GM18517 (cell line): Measurements from ENCODE around the gene RBM10.

Experiments used
- ATAC-seq: cut with Tn5 transposase; IDR thresholded peaks from one replicate; pipeline ENCODE4 v1.9.1; 2021; ENCODE audit warnings: mild to moderate bottlenecking, moderate library complexity; ENCODE audit not compliant: unreplicated experiment

Gene RBM10

DNA sequence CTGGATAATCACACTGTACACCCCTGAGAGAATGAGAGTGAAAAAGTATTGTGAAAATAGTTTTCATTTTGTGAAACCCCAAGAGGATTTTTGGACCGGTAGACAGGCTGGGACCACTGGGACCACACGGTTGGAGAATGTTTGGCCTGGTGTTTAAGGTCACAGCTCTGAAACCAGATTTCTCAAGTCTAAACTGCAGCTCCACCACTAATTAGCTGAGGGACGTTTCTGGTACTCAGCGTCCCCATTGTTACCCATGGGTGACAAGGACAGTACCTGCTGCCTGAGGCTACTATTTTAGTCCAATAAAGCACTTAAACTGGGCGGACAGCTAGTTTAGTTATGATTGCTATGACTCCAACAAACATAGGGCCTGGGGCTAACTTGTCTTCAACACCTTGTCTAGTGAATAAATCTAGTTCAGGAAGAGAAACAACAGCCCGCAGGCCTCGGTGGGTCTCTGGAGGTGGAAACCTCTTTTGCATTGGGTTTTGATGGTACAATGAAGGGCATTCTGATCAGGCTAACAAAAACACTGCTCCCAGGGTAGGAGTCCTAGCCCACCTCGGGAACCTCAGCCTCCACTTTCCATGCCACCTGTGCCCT lies 87.3 kb downstream of the RBM10 start:
- no peak for ATAC-seq

DNA sequence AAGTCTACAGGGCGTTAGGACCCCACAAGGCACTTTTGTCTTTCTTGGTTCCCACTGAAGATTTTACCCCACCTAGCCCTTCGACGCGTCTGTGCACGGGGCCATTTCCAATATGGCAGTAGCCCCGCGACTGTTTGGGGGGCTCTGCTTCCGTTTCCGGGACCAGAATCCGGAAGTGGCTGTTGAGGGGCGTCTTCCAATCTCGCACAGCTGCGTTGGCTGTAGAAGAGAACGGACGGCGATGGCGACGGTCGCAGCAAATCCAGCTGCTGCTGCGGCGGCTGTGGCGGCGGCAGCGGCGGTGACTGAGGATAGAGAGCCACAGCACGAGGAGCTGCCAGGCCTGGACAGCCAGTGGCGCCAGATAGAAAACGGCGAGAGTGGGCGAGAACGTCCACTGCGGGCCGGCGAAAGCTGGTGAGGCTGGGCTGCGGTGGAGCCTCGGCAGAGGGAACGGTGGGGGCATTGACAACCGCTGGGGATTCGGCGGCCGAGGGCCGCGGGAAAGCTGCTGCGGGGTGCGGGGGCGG lies 87.8 kb downstream of the RBM10 start, which contains the start of gene USP11:
Gene USP11 (plus strand): TSS at position 207 of the 530 bp plus-strand sequence. CDS start 35 bp downstream, at position 242.
- ATAC-seq, result no peak

DNA sequence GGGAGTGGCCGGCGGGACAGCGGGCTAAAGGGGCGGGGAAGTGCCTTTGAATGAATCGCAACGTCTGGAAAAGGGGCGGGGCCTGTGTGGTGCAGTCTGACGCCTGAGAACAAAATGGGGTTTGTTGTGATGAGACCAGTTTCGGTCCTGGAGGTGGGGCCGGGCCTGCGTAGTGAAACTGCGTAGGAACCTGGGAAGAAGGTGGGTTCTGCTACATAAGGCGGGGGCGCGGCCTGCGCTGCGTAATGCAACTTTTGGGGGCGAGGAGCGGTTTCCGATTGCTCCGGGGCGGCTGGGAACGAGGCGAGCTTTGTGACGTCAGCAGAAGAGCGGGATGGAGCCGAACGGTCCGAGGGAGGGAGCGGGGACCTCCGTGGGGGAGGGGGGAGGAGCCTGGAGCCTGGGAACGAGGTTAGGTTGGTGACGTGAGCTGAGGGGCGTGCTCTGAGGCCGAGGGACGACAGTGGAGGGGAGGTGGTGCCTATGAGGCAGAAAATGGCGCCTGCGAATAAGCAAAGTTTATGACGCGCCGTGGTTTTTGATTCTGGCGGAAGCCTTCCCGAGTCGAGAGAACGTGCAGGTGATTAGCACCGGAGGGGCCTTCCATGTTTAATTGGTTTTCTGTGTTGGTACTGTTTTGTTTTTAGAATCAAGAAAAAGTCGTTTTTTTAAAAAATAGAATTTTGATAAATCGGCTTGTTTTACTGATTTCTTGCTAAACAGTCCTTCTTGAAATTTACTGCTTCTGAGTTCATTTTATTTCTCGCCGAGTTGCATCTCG lies 88.5 kb downstream of the RBM10 start:
- ATAC-seq, result peak; percentile 86

DNA sequence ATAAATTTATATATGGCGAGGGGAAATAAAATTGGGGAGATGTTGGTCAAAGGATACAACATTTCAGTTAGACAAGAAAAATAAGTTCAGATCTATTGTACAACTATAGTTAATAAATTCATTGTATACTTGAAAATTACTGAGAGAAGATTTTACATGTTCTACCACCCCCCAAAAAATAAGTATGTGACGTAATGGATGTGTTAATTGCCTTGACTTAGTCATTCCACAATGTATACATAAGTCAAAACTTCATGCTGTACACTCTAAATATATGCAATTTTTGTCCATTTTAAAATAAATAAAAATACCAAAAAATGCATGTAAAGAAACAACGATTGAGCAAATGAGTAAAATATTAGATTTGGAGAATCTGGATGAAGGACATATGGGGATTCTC lies 89.6 kb downstream of the RBM10 start:
- no peak for ATAC-seq

DNA sequence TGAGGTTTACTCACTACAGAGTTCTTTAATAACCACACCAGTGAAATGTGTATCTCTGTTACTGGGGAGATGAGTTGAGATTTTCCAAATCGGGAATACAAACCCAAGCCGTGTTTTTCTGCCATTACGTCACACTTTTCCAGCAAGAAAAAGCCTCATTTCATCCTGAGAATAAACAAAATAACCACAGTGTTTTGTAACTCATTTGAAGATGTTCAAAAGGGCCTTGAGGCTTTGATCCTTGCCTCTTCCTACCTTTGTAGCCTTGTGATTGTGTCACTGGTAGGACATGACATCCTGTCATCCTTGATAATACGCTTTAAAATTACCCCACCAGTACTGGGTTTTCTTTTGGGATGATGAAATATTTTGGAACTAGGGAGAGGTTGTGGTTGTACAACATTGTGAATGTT lies 90.7 kb downstream of the RBM10 start:
- ATAC-seq, result no peak
